Osteoblast (primary cell): ENCODE measurements around the gene MAPK9. TPM values are rescaled to one million over a fixed set of nuclear protein-coding genes. Genes with fewer than 3 reads are reported as not detected.

Experiments used
- DNase-seq: peaks from one replicate; pipeline ENCODE4 v3.0.0; 2011; ENCODE audit warnings: low spot score, mixed read lengths; ENCODE audit not compliant: insufficient read length; ENCODE audit errors: missing footprints
- H2AFZ ChIP-seq: 2 replicates; pipeline ENCODE4 v1.6.0; 2011; ENCODE audit warnings: mild to moderate bottlenecking, low read length
- H3K27ac ChIP-seq: 2 replicates; pipeline ENCODE4 v1.5.1; 2011; ENCODE audit warnings: mild to moderate bottlenecking, low read depth, low read length, moderate library complexity
- H3K27me3 ChIP-seq: 2 replicates; pipeline ENCODE4 v1.6.0; 2012; ENCODE audit warnings: mild to moderate bottlenecking, control low read depth, inconsistent platforms, low read length, moderate library complexity; ENCODE audit not compliant: insufficient read depth
- H3K36me3 ChIP-seq: 2 replicates; pipeline ENCODE4 v1.5.1; 2011; ENCODE audit warnings: mild to moderate bottlenecking, low read length, control low read depth, moderate library complexity; ENCODE audit not compliant: insufficient read depth
- H3K4me1 ChIP-seq: 2 replicates; pipeline ENCODE4 v1.5.1; 2011; ENCODE audit warnings: mild to moderate bottlenecking, low read length, control low read depth, moderate library complexity; ENCODE audit not compliant: insufficient read depth
- H3K4me2 ChIP-seq: 2 replicates; pipeline ENCODE4 v1.6.0; 2011; ENCODE audit warnings: mild to moderate bottlenecking, low read length; ENCODE audit not compliant: insufficient read depth
- H3K4me3 ChIP-seq: fragments of 200-600 bp; sonication (generic); 3 replicates; pipeline ENCODE4 v1.5.1; 2012; ENCODE audit warnings: mild to moderate bottlenecking, low read length, inconsistent platforms; ENCODE audit not compliant: insufficient read depth
- H3K79me2 ChIP-seq: 2 replicates; pipeline ENCODE4 v1.6.0; 2012; ENCODE audit warnings: mild to moderate bottlenecking, low read length, control low read depth, inconsistent platforms; ENCODE audit not compliant: insufficient read depth
- H3K9me3 ChIP-seq: 2 replicates; pipeline ENCODE4 v1.5.1; 2011; ENCODE audit warnings: low read depth, low read length, control low read depth
- H4K20me1 ChIP-seq: 2 replicates; pipeline ENCODE4 v1.6.0; 2012; ENCODE audit warnings: mild to moderate bottlenecking, low read length, control low read depth; ENCODE audit not compliant: insufficient read depth
- total RNA-seq: library from RNA; depleted of rRNA; stranded (reverse); fragments of >200 nt; gene quantifications from 2 replicates; pipeline ENCODE4 v1.2.3, GENCODE V29; 2012
- TF ChIP-seq, protein P1 (sequence below): IDR thresholded peaks from 2 replicates; pipeline ENCODE4 v1.5.1; 2011; ENCODE audit warnings: mild to moderate bottlenecking, low read depth, low read length, moderate library complexity; ENCODE audit errors: extremely low read depth

The MAPK9 gene
- total RNA-seq, 1 donor = 31.8 TPM

DNA sequence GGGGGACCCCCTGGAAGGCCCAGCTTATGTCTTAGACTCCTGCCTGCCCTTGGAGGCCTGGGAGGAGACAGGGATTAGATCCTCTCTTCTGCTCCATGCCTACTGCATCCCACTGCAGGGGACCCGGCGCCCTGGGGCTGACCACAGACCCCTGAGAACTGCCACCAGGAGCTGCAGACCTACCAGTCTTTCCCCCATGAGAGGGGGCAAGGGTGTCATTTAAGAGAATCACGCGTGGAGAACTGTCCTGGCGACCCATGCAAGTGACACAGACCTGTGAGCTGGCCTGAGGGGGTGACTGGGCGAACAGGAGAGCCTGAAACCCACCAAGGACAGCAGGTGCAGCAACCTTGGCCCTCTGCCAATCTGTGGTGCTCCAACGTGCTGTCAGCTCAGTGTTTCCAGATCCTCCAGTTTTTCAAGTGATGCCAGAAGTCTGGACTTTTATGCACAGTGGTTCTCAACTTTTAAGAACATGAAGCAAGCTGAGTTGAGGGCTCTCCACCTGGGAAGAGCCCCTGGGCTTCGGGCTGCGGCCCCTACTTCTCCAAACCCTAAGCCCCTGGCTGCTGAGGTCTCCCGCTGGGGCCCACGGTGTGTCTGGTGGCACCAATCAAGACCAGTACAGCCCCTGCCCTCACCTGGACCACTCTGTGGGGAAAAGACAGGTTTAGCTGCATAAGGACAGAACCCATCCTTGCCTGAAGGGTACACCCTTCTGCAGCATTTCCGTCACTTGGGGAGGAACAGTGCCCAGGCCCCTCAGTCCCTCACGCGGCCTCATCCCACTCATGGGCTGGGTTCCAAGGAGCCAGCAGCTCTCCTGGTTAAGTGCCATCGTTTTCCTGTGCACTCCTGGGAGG lies 43.1 kb upstream of the MAPK9 start:
- peaks cover 4% of the 10 kb centered on the region for H3K79me2 ChIP-seq
- no peaks in the 10 kb centered on the region for H4K20me1 ChIP-seq
- H3K4me1 ChIP-seq = peaks cover 57% of the 10 kb centered on the region
- H2AFZ ChIP-seq = no peak overlapping the region
- no peak overlapping the region for H3K4me2 ChIP-seq
- DNase-seq = peak; percentile 79
- no peaks in the 10 kb centered on the region for H3K27me3 ChIP-seq
- TF ChIP-seq, protein P1, sequence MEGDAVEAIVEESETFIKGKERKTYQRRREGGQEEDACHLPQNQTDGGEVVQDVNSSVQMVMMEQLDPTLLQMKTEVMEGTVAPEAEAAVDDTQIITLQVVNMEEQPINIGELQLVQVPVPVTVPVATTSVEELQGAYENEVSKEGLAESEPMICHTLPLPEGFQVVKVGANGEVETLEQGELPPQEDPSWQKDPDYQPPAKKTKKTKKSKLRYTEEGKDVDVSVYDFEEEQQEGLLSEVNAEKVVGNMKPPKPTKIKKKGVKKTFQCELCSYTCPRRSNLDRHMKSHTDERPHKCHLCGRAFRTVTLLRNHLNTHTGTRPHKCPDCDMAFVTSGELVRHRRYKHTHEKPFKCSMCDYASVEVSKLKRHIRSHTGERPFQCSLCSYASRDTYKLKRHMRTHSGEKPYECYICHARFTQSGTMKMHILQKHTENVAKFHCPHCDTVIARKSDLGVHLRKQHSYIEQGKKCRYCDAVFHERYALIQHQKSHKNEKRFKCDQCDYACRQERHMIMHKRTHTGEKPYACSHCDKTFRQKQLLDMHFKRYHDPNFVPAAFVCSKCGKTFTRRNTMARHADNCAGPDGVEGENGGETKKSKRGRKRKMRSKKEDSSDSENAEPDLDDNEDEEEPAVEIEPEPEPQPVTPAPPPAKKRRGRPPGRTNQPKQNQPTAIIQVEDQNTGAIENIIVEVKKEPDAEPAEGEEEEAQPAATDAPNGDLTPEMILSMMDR = no peak
- H3K27ac ChIP-seq = peak overlapping the region; percentile 77
- no peaks in the 10 kb centered on the region for H3K9me3 ChIP-seq
- H3K36me3 ChIP-seq = peaks cover 38% of the 10 kb centered on the region
- no peak overlapping the region for H3K4me3 ChIP-seq

DNA sequence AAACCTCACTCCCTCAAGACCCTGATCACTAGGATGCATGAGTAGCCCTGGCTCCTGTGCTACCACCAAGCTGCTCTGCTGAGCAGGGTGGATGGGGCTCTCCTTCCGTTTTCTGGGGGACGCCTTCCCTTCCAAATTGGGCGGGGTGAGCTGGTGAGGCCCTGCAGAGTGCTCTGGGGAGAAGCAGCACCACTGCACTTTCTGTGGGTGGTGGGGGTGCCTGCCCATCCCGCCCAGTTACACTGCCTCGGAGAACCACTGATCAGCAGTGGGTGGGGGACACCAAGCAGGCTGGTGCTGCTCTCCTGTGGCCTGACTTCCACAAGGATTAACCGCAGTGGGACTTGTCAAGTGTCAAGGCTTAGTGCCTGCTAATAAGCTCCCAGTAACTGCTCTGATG lies 42.3 kb upstream of the MAPK9 start:
- H3K36me3 ChIP-seq = peaks cover 46% of the 10 kb centered on the region
- TF ChIP-seq, protein P1 = no peak
- no peaks in the 10 kb centered on the region for H3K9me3 ChIP-seq
- H3K79me2 ChIP-seq = no peaks in the 10 kb centered on the region
- DNase-seq = peak; percentile 87
- no peaks in the 10 kb centered on the region for H3K27me3 ChIP-seq
- no peak overlapping the region for H2AFZ ChIP-seq
- H3K4me1 ChIP-seq = peaks cover 56% of the 10 kb centered on the region
- H3K27ac ChIP-seq = peak overlapping the region; percentile 77
- H4K20me1 ChIP-seq = no peaks in the 10 kb centered on the region
- no peak overlapping the region for H3K4me3 ChIP-seq
- H3K4me2 ChIP-seq = no peak overlapping the region

DNA sequence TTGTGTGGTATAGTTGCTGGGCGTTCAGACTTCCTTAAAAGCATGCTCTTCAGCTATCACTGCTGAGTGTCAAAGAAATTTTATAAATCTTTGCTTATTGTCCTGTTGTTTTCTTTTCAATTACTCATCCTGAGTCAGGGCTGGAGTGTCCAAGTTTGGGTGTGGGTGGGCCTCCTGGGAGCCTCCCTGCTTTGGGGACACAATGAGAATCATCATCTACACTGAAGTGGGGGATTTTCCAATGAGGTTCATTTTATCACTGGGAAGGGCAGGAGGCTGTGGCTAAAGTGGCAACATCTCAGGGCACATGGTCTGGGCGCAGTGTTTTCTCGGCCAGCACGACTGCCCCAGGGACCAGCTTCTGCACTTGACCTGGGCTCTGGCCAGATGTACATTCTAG lies 41.8 kb upstream of the MAPK9 start:
- Histone ChIP-seq H3K4me2 (peak overlapping the region; percentile 27), H3K27ac (peak overlapping the region; percentile 77), H3K27me3 (no peaks in the 10 kb centered on the region), H3K4me1 (peaks cover 55% of the 10 kb centered on the region), H2AFZ (no peak overlapping the region), H3K79me2 (no peaks in the 10 kb centered on the region), H3K4me3 (no peak overlapping the region), H3K9me3 (no peaks in the 10 kb centered on the region), H3K36me3 (peaks cover 51% of the 10 kb centered on the region), H4K20me1 (no peaks in the 10 kb centered on the region)
- DNase-seq = peak; percentile 97
- TF ChIP-seq, protein P1 = no peak

DNA sequence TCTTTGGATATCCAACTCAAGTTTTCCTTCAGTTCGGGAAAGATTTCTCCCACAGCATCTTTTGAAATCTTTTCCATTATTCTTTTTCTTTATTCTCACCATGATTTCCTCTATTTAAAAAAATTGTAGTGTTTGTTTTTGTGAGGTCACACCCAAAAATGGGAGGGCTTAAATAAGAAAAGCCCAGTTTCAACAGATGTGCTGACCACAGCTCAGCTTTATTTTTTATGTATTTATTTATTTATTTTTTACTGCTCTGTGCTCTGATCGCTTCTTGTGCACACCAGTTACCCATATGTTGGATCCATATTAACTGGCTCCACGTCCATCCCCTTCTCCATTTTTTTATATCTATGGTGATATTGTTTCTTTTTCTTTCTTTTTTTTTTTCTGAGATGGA lies 41.0 kb upstream of the MAPK9 start:
- no peak for DNase-seq
- peak overlapping the region; percentile 64 for H3K27ac ChIP-seq

More for the DNA sequence above, 41.0 kb upstream of the MAPK9 start:
- H3K4me3 ChIP-seq = no peak overlapping the region
- peaks cover 59% of the 10 kb centered on the region for H3K36me3 ChIP-seq
- TF ChIP-seq, protein P1 = no peak
- H3K4me2 ChIP-seq = no peak overlapping the region
- no peaks in the 10 kb centered on the region for H3K79me2 ChIP-seq
- H3K4me1 ChIP-seq = peaks cover 47% of the 10 kb centered on the region
- H3K27me3 ChIP-seq = no peaks in the 10 kb centered on the region
- no peaks in the 10 kb centered on the region for H3K9me3 ChIP-seq
- no peaks in the 10 kb centered on the region for H4K20me1 ChIP-seq
- H2AFZ ChIP-seq = no peak overlapping the region
